Measurements from ENCODE around the gene SUMO4.
A peak's percentile ranks its signal among the peaks of the same experiment; 100 is the strongest.
"Not testable (repeated sequence)": the region's sequence is repeated elsewhere in the genome, so short reads cannot be mapped to it uniquely, and the experiment has no call there.

The SUMO4 gene

DNA sequence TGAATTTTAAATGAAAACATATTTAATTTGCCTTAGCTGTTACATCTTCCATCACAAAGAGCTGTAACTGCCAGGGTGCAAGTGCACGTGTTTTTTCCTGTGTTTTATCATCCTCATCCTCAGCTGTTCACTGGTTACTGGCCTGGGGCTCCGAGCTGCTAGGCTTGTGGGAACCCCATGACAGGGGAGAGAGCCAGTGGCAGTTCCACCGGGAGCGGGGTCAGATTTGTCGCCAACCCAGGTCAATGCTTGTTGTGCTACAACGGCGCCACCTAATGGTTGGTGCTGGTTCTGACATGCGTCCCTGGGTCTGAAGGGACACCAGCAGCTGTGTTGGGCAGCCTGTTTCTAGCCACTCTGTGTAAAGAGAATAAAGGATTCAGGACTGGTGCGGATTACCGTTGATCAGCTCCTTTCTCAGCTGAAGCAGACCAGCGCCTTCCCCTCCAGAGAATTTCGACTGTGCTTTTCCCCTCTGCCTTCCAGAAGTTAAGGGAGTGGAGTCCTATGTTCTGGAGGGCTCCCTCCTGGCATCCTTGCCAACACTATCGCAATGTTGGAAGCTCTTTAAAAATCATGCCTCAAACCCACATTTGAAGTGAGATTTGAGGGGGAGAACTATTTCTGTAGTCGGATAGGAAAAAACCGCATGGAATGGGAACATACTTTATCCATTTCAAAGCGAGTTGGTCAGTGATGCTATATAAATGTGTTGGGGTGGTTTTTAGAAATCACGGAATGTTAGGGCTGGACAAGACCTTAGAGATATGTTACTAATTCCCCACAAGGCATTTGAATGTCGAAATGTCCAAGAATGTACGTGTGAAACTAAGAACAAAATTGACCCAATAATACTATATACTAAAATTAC, 32.1 kb downstream of the SUMO4 start:
- DNase-seq (ENCODE audit: low spot score): peak; percentile 81
- no peaks in the 10 kb centered on the region for H3K36me3 Mint-ChIP-seq (ENCODE audit: low read depth)
- H3K4me1 Mint-ChIP-seq (ENCODE audit: low read depth): peaks cover 12% of the 10 kb centered on the region
- peak overlapping the region; percentile 69 for H3K4me3 Mint-ChIP-seq
- no peaks in the 10 kb centered on the region for H3K27me3 Mint-ChIP-seq (ENCODE audit: low read depth)
- no peaks in the 10 kb centered on the region for H3K9me3 Mint-ChIP-seq
- peak overlapping the region; percentile 81 for H3K27ac Mint-ChIP-seq

- Mint-ChIP-seq H3K4me1 (ENCODE audit: low read depth) (peaks cover 15% of the 10 kb centered on the region), H3K36me3 (ENCODE audit: low read depth) (no peaks in the 10 kb centered on the region), H3K9me3 (no peaks in the 10 kb centered on the region), H3K27me3 (ENCODE audit: low read depth) (no peaks in the 10 kb centered on the region), H3K4me3 (no peak overlapping the region), H3K27ac (no peak overlapping the region)
- no peak for DNase-seq (ENCODE audit: low spot score)
These were observed 33.3 kb downstream of the SUMO4 start for GRCh38 chr6:149433405-149433804.

- no peak overlapping the region for H3K4me3 Mint-ChIP-seq
- no peaks in the 10 kb centered on the region for H3K9me3 Mint-ChIP-seq
- peaks cover 20% of the 10 kb centered on the region for H3K4me1 Mint-ChIP-seq (ENCODE audit: low read depth)
- DNase-seq (ENCODE audit: low spot score): no peak
- no peaks in the 10 kb centered on the region for H3K36me3 Mint-ChIP-seq (ENCODE audit: low read depth)
- H3K27me3 Mint-ChIP-seq (ENCODE audit: low read depth): no peaks in the 10 kb centered on the region
- no peak overlapping the region for H3K27ac Mint-ChIP-seq
These were observed 33.8 kb downstream of the SUMO4 start for GRCh38 chr6:149433881-149434280.

DNA sequence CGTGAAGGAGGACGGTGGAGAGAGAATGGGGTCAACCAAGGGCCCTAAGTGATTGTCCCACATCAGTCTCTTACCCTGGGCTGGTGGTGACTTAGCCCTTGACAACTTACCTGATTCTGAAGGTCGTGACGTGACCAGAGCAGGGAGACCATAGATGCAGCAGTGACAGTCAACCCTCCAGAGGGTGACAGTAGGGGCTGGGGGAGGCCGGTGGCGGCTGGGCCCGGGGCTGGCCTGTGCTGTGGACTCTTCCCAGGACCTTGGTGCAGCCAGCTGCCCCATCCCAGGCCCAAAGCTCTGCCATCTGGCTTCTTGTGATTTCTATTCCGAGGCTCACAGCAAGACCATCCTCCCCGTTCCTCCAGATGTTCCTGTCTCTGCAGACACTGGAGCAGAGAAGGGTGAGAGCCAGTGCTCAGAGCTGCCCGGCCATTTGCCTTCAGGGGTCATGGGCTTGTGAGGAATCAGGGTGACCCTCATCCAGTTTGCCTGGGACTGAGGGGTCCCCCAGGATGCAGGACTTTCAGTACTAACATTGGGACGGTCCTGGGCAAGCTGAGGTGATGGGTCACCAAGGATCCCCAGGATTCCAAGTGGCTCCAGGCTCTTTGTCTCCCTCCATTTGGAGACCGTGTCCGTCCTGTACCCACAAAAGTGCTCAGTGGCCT, 36.0 kb downstream of the SUMO4 start:
- H3K4me1 Mint-ChIP-seq (ENCODE audit: low read depth): peaks cover 27% of the 10 kb centered on the region
- no peak overlapping the region for H3K27ac Mint-ChIP-seq
- H3K4me3 Mint-ChIP-seq: no peak overlapping the region
- no peaks in the 10 kb centered on the region for H3K27me3 Mint-ChIP-seq (ENCODE audit: low read depth)
- DNase-seq (ENCODE audit: low spot score): no peak
- H3K36me3 Mint-ChIP-seq (ENCODE audit: low read depth): no peaks in the 10 kb centered on the region
- H3K9me3 Mint-ChIP-seq: no peaks in the 10 kb centered on the region

- no peaks in the 10 kb centered on the region for H3K27me3 Mint-ChIP-seq (ENCODE audit: low read depth)
- no peak for DNase-seq (ENCODE audit: low spot score)
- peaks cover 27% of the 10 kb centered on the region for H3K4me1 Mint-ChIP-seq (ENCODE audit: low read depth)
- no peaks in the 10 kb centered on the region for H3K36me3 Mint-ChIP-seq (ENCODE audit: low read depth)
- H3K27ac Mint-ChIP-seq: no peak overlapping the region
- H3K9me3 Mint-ChIP-seq: no peaks in the 10 kb centered on the region
- no peak overlapping the region for H3K4me3 Mint-ChIP-seq
These were observed 36.6 kb downstream of the SUMO4 start for GRCh38 chr6:149436647-149437046.

DNA sequence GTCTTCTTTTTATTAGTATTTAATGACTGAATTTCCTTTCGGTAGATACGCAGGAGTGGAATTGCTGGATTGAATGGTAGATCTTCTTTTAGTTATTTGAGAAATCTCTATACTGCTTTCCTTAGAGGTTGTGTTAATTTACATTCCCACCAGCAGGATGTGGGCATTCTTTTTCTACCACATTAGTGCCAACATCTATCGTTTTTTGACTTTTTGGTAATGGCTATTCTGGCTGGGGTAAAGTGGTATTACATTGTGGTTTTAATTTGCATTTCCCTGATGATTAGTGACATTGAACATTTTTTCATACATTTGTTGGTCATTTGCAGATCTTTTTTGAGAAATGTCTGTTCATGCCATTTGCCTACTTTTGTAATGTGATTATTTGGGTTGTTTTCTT, 37.1 kb downstream of the SUMO4 start:
- no peaks in the 10 kb centered on the region for H3K36me3 Mint-ChIP-seq (ENCODE audit: low read depth)

GRCh38 chr6:149438855-149439254, 38.8 kb downstream of the SUMO4 start:
- H3K27ac Mint-ChIP-seq: peak overlapping the region; percentile 4
- H3K27me3 Mint-ChIP-seq (ENCODE audit: low read depth): no peaks in the 10 kb centered on the region
- H3K9me3 Mint-ChIP-seq: no peaks in the 10 kb centered on the region
- H3K4me1 Mint-ChIP-seq (ENCODE audit: low read depth): peaks cover 22% of the 10 kb centered on the region
- no peaks in the 10 kb centered on the region for H3K36me3 Mint-ChIP-seq (ENCODE audit: low read depth)
- peak; percentile 20 for DNase-seq (ENCODE audit: low spot score)
- no peak overlapping the region for H3K4me3 Mint-ChIP-seq

More for the DNA sequence above, 37.1 kb downstream of the SUMO4 start:
- Mint-ChIP-seq H3K27me3 (ENCODE audit: low read depth) (no peaks in the 10 kb centered on the region), H3K9me3 (no peaks in the 10 kb centered on the region), H3K27ac (no peak overlapping the region), H3K4me1 (ENCODE audit: low read depth) (peaks cover 23% of the 10 kb centered on the region), H3K4me3 (no peak overlapping the region)
- DNase-seq (ENCODE audit: low spot score): no peak

DNA sequence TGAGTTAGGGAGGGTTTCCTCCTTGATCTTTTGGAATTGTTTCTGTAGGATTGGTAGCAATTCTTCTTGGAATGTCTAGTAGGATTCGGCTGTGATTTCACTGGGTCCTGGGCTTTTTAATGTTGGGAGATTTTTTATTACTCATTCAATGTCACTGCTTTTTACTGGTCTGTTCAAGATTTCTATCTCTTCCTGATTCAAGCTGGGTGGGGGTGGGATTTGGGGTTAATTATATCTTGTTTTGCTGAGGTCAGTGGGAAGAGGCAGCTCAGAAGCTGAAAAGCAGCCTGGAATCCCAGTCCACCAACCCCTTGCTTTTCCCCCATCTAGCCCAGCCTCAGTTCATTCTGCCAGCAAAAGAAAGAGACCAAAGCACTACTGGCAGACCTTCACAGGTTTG, 39.6 kb downstream of the SUMO4 start:
- H3K4me1 Mint-ChIP-seq (ENCODE audit: low read depth): peaks cover 22% of the 10 kb centered on the region
- no peak overlapping the region for H3K27ac Mint-ChIP-seq
- H3K36me3 Mint-ChIP-seq (ENCODE audit: low read depth): no peaks in the 10 kb centered on the region
- no peak overlapping the region for H3K4me3 Mint-ChIP-seq
- no peaks in the 10 kb centered on the region for H3K27me3 Mint-ChIP-seq (ENCODE audit: low read depth)
- DNase-seq (ENCODE audit: low spot score): no peak
- H3K9me3 Mint-ChIP-seq: no peaks in the 10 kb centered on the region

- no peaks in the 10 kb centered on the region for H3K9me3 Mint-ChIP-seq
- no peaks in the 10 kb centered on the region for H3K36me3 Mint-ChIP-seq (ENCODE audit: low read depth)
- peaks cover 22% of the 10 kb centered on the region for H3K4me1 Mint-ChIP-seq (ENCODE audit: low read depth)
- no peak overlapping the region for H3K4me3 Mint-ChIP-seq
- H3K27me3 Mint-ChIP-seq (ENCODE audit: low read depth): no peaks in the 10 kb centered on the region
- H3K27ac Mint-ChIP-seq: no peak overlapping the region
- no peak for DNase-seq (ENCODE audit: low spot score)
These were observed 40.9 kb downstream of the SUMO4 start for GRCh38 chr6:149440735-149441671.

GRCh38 chr6:149441740-149442139, 41.7 kb downstream of the SUMO4 start:
- Mint-ChIP-seq H3K27ac (no peak overlapping the region), H3K9me3 (no peaks in the 10 kb centered on the region), H3K27me3 (ENCODE audit: low read depth) (no peaks in the 10 kb centered on the region), H3K4me3 (no peak overlapping the region), H3K4me1 (ENCODE audit: low read depth) (peaks cover 22% of the 10 kb centered on the region), H3K36me3 (ENCODE audit: low read depth) (no peaks in the 10 kb centered on the region)
- no peak for DNase-seq (ENCODE audit: low spot score)

DNA sequence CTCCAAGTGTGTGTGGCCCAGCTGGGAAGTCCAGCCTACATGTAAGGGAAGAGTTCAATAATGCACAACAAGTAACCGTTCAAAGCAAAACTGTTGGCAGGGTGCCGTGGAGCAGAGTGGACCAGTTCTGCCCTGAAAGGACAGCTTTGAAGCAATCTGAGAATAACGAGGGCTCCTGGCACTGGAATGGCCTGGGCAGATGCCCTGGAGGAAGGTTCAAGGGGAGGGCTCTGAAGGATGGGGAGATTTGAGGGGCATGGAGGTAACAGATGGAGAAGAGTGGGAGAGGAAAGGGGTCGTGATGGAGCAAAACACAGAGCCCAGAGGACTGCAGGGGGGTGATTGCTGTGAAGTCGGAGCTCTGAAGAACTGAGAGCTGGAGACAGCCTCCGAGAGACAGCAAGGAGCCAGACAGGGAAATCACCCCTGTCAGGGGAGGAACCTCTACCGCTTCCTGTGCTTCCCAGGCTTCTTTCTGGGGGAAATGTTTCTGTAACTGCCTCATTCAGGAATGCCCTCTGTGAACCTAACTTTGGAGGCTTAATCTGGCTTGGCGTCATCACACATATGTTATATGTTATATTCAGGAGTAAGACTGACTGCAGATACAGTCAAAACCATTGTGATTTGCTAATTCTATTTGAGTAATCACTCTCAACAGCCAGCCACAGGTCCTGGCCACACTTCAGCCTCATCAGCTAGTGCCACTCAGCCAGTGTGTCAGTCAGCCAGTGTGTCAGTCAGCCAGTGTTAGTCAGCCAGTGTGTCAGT, 43.5 kb downstream of the SUMO4 start:
- H3K27me3 Mint-ChIP-seq (ENCODE audit: low read depth): no peaks in the 10 kb centered on the region
- no peaks in the 10 kb centered on the region for H3K36me3 Mint-ChIP-seq (ENCODE audit: low read depth)
- DNase-seq (ENCODE audit: low spot score): no peak
- peaks cover 12% of the 10 kb centered on the region for H3K4me1 Mint-ChIP-seq (ENCODE audit: low read depth)
- no peak overlapping the region for H3K4me3 Mint-ChIP-seq
- no peaks in the 10 kb centered on the region for H3K9me3 Mint-ChIP-seq
- H3K27ac Mint-ChIP-seq: no peak overlapping the region

DNA sequence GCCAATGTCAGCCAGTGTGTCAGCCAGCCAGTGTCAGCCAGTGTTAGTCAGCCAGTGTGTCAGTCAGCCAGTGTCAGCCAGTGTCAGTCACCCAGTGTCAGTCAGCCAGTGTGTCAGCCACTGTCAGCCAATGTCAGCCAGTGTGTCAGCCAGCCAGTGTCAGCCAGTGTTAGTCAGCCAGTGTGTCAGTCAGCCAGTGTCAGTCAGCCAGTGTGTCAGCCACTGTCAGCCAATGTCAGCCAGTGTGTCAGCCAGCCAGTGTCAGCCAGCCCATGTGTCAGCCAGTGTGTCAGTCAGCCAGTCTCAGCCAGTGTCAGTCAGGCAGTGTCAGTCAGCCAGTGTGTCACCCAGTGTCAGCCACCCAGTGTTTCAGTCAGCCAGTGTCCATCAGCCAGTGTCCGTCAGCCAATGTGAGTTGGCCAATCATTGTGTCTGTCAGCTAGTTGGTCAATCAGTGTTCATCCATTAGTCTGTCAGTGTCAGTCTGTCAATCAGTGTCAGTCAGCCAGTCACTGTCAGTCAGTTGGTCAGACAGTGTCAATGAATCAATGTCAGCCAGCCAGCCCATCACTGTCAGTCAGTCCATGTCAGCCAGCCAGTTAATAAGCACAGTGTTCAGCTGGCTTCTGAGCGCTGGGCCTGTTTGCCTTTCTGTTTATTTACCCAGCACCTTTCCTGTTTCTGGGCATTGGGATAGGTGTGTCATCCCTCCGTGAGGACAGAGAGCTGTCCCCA, 44.5 kb downstream of the SUMO4 start:
- not testable (repeated sequence) for H3K4me1 Mint-ChIP-seq (ENCODE audit: low read depth); H3K27me3 Mint-ChIP-seq (ENCODE audit: low read depth); H3K27ac Mint-ChIP-seq; H3K4me3 Mint-ChIP-seq; H3K9me3 Mint-ChIP-seq; H3K36me3 Mint-ChIP-seq (ENCODE audit: low read depth); DNase-seq (ENCODE audit: low spot score)

DNA sequence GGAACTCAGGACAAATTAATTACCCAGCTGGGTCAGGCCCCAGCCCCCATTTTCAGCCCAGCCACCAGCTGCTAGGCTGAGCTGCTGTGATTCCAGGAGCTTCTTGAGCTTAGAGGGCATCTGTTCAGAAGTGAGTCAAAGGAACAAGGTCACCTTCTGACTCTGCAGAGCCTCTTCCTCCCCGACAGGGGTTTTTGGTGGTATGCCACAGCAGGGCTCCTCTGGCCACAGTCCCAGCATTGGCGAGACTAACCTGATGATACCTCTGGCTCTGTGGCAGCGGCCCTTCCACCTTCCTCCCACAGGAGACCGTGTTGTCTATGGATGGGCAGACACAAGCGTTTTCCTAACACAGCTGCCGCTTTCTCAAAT, 45.0 kb downstream of the SUMO4 start:
- no peaks in the 10 kb centered on the region for H3K4me1 Mint-ChIP-seq (ENCODE audit: low read depth)
- H3K9me3 Mint-ChIP-seq: no peaks in the 10 kb centered on the region
- H3K27me3 Mint-ChIP-seq (ENCODE audit: low read depth): no peaks in the 10 kb centered on the region
- H3K4me3 Mint-ChIP-seq: no peak overlapping the region
- DNase-seq (ENCODE audit: low spot score): no peak
- H3K27ac Mint-ChIP-seq: no peak overlapping the region
- H3K36me3 Mint-ChIP-seq (ENCODE audit: low read depth): peaks cover 3% of the 10 kb centered on the region
